ENCODE data around the gene SPATA2L. TPM values are rescaled to one million over a fixed set of nuclear protein-coding genes. Genes with fewer than 3 reads are reported as not detected.

SPATA2L gene
- total and polyA plus RNA-seq, 2 of the 13 experiments (the other 11 are each of a cell fraction or from before 2014, with no cell fraction given): 9.1 to 20.7 TPM

- no peaks in the 10 kb centered on the region for H4K20me1 ChIP-seq (ENCODE audit: insufficient read depth, low read length)
- BruUV-seq (replicated peaks): no TSS peak
- intact Hi-C loops (cut with micrococcal nuclease; ENCODE audit: unreplicated experiment) (no loop called here), in situ Hi-C loops (cut with HindIII; ENCODE audit: extremely low pct_ligation_motif_present, low pct_unique_long_range_greater_than_20kb) (no loop called here)
- H3K4me2 ChIP-seq (ENCODE audit: low read depth, low read length): no peak overlapping the region
- no peak for ATAC-seq
- peaks cover 47 to 84% of the 10 kb centered on the region in 2 experiments for H3K36me3 ChIP-seq (replicated peaks in 1 of 2; ENCODE audit: control insufficient read depth in 1 of 2, insufficient read depth in 2 of 2, low read length in 2 of 2)
- ChIA-PET CTCF (ENCODE audit: low intra/inter-chr PET ratio, low total read pairs) (no interaction called here), POLR2A (no interaction called here)
- H3K9me3 ChIP-seq (ENCODE audit: low read length): no peaks in the 10 kb centered on the region
- H3K9ac ChIP-seq (ENCODE audit: insufficient read depth, low read depth, low read length): no peak overlapping the region
- 97% methylated on average over 3 of the region's 3 CpGs for WGBS (ENCODE audit: low lambda C conversion rate)
- H3K4me1 ChIP-seq (ENCODE audit: insufficient read depth, low read length): no peaks in the 10 kb centered on the region
- H3K27ac ChIP-seq (ENCODE audit: extremely low read length, insufficient read depth, low read length): no peak overlapping the region
- TF ChIP-seq ZNF552 (CRISPR knock-in tag; IDR thresholded peaks at IDR 0.05; ENCODE audit: borderline replicate concordance) (no peak), ZBTB37 (CRISPR knock-in tag; IDR thresholded peaks at IDR 0.05) (no peak), ZNF121 (CRISPR knock-in tag; IDR thresholded peaks at IDR 0.05) (peak; percentile 60; the same call in 1 of the 2 replicates), NR1H2 (CRISPR knock-in tag; IDR thresholded peaks at IDR 0.05; ENCODE audit: borderline replicate concordance, low read depth) (no peak), ZNF598 (CRISPR knock-in tag; IDR thresholded peaks at IDR 0.05; ENCODE audit: borderline replicate concordance) (no peak)
- H3K4me3 ChIP-seq (replicated peaks in 1 of 3; ENCODE audit: insufficient read depth in 1 of 3, low read depth in 2 of 3, low read length in 3 of 3): no peak overlapping the region
- H3K27me3 ChIP-seq (ENCODE audit: control insufficient read depth in 1 of 2, insufficient read depth in 2 of 2, low read length in 2 of 2): no peaks in the 10 kb centered on the region
- DNase-seq (ENCODE audit: low spot score): no peak
- FAIRE-seq: no peak
- H3K79me2 ChIP-seq (ENCODE audit: insufficient read depth, low read length): no peaks in the 10 kb centered on the region
- no peak overlapping the region for H2AFZ ChIP-seq (ENCODE audit: low read length)
Measured at GRCh38 chr16:89736554-89736953, 35.0 kb upstream of the SPATA2L start.

GRCh38 chr16:89733792-89734191, 32.3 kb upstream of the SPATA2L start:
- Histone ChIP-seq H3K27me3 (ENCODE audit: control insufficient read depth in 1 of 2, insufficient read depth in 2 of 2, low read length in 2 of 2) (no peaks in the 10 kb centered on the region), H2AFZ (ENCODE audit: low read length) (no peak overlapping the region), H3K9ac (ENCODE audit: insufficient read depth, low read depth, low read length) (no peak overlapping the region), H3K9me3 (ENCODE audit: low read length) (no peaks in the 10 kb centered on the region), H3K4me2 (ENCODE audit: low read depth, low read length) (no peak overlapping the region), H3K4me3 (replicated peaks in 1 of 3; ENCODE audit: insufficient read depth in 1 of 3, low read depth in 2 of 3, low read length in 3 of 3) (no peak overlapping the region), H3K79me2 (ENCODE audit: insufficient read depth, low read length) (no peaks in the 10 kb centered on the region), H3K4me1 (ENCODE audit: insufficient read depth, low read length) (peaks cover 17% of the 10 kb centered on the region), H3K36me3 (replicated peaks in 1 of 2; ENCODE audit: control insufficient read depth in 1 of 2, insufficient read depth in 2 of 2, low read length in 2 of 2) (peaks cover 43 to 77% of the 10 kb centered on the region in 2 experiments), H3K27ac (ENCODE audit: extremely low read length, insufficient read depth, low read length) (no peak overlapping the region), H4K20me1 (ENCODE audit: insufficient read depth, low read length) (no peaks in the 10 kb centered on the region)
- intact Hi-C loops (cut with micrococcal nuclease; ENCODE audit: unreplicated experiment) (no loop called here), in situ Hi-C loops (cut with HindIII; ENCODE audit: extremely low pct_ligation_motif_present, low pct_unique_long_range_greater_than_20kb) (no loop called here)
- no TSS peak for BruUV-seq (replicated peaks)
- 93% methylated on average over 21 of the region's 21 CpGs for WGBS (ENCODE audit: low lambda C conversion rate)
- DNase-seq (ENCODE audit: low spot score) (no peak), FAIRE-seq (no peak), ATAC-seq (no peak)
- POLR2A ChIA-PET: no interaction called here
- TF ChIP-seq RBFOX2 (IDR thresholded peaks at IDR 0.05; ENCODE audit: low read depth, low read length): 0 out of 2 replicates have a peak, but pooled peaks have one; percentile 33
- TF ChIP-seq ZBTB20 (CRISPR knock-in tag; IDR thresholded peaks at IDR 0.05; ENCODE audit: borderline replicate concordance, low read depth): no peak
- peak; percentile 92 for TF ChIP-seq AGO2 (optimal IDR thresholded peaks at IDR 0.05; ENCODE audit: low read depth, low read length)
- TF ChIP-seq E2F5 (CRISPR knock-in tag; conservative IDR thresholded peaks at IDR 0.05): 0 out of 2 replicates have a peak, but pooled peaks have one; percentile 27
- no peak for TF ChIP-seq ZNF652 (CRISPR knock-in tag; IDR thresholded peaks at IDR 0.05; ENCODE audit: borderline replicate concordance, low read depth)
- TF ChIP-seq ZNF563 (CRISPR knock-in tag; IDR thresholded peaks at IDR 0.05): no peak
- CTCF ChIA-PET (ENCODE audit: low intra/inter-chr PET ratio, low total read pairs): no interaction called here
